H1 (cell line): ENCODE data around the gene SPATA13. TPM values are rescaled to one million over a fixed set of nuclear protein-coding genes. Genes with fewer than 3 reads are reported as not detected.

ENCODE experiments used
- CTCF ChIA-PET: fragments of 300-600 bp; sonication (Branson Sonifier 250); formaldehyde crosslinking; loops from one replicate; lab custom pipeline; 2021; ENCODE audit not compliant: partially characterized antibody; lab: Charles Lee
- POLR2A ChIA-PET: fragments of 300-600 bp; sonication (Branson Sonifier 250); formaldehyde crosslinking; loops from one replicate; lab custom pipeline; 2021; ENCODE audit warnings: inconsistent platforms; ENCODE audit not compliant: partially characterized antibody; lab: Charles Lee
- DNase-seq, 2 experiments: peaks; one replicate each; pipeline versions ENCODE4 v3.0.0 to v3.0.0-alpha.2; 2010 to 2022; ENCODE audit warnings: low spot score in 2 of 2, low read depth in 1 of 2, mixed read lengths in 1 of 2
- FAIRE-seq: peaks from 2 replicates; lab custom pipeline; 2011; peaks lifted over from hg19 to GRCh38; lab: Jason Lieb, UNC
- H2AFZ ChIP-seq: 2 replicates; pipeline ENCODE4 v1.8.1; 2012; ENCODE audit warnings: low read length, inconsistent platforms
- H2AK5ac ChIP-seq: 2 replicates; pipeline ENCODE4 v1.6.1; 2013; ENCODE audit warnings: low read depth, low read length
- H2BK120ac ChIP-seq: replicated peaks from 2 replicates; pipeline ENCODE3; 2013; ENCODE audit warnings: low read depth, low read length, inconsistent platforms
- H2BK12ac ChIP-seq: 2 replicates; pipeline ENCODE4 v1.6.1; 2013; ENCODE audit warnings: low read depth, low read length
- H2BK15ac ChIP-seq: 2 replicates; pipeline ENCODE4 v1.6.1; 2013; ENCODE audit warnings: low read length
- H2BK20ac ChIP-seq: 2 replicates; pipeline ENCODE4 v1.6.1; 2013; ENCODE audit warnings: low read length
- H2BK5ac ChIP-seq: 2 replicates; pipeline ENCODE4 v1.6.1; 2013; ENCODE audit warnings: low read depth, low read length
- H3K14ac ChIP-seq: 2 replicates; pipeline ENCODE4 v1.6.1; 2013; ENCODE audit warnings: inconsistent platforms; ENCODE audit not compliant: insufficient read length
- H3K18ac ChIP-seq: 2 replicates; pipeline ENCODE4 v1.6.1; 2013; ENCODE audit warnings: low read length; ENCODE audit errors: extremely low read depth
- H3K23ac ChIP-seq: 2 replicates; pipeline ENCODE4 v1.6.1; 2013; ENCODE audit warnings: inconsistent platforms; ENCODE audit not compliant: insufficient read length
- H3K23me2 ChIP-seq: 2 replicates; pipeline ENCODE4 v1.6.1; 2013; ENCODE audit warnings: low read depth, low read length
- H3K27ac ChIP-seq: 2 replicates; pipeline ENCODE4 v1.6.1; 2011; ENCODE audit warnings: low read depth, low read length, inconsistent platforms
- H3K27me3 ChIP-seq, 4 experiments: replicated peaks in 1 of 4; 1 replicate in 1 of 4; 2 replicates in 3 of 4; pipeline versions ENCODE4 v1.6.1 to v1.8.1; 2011 to 2013; ENCODE audit warnings: low read length in 3 of 4, mild to moderate bottlenecking in 3 of 4, inconsistent platforms in 2 of 4, mixed read lengths in 2 of 4, moderate library complexity in 1 of 4; ENCODE audit not compliant: control insufficient read depth in 3 of 4, insufficient read depth in 3 of 4; ENCODE audit errors: extremely low read depth in 1 of 4
- H3K36me3 ChIP-seq, 4 experiments: 2 replicates each; pipeline versions ENCODE4 v1.6.1 to v1.8.1; 2011 to 2013; ENCODE audit warnings: mild to moderate bottlenecking in 4 of 4, low read length in 3 of 4, moderate library complexity in 2 of 4, control low read depth in 1 of 4, inconsistent platforms in 1 of 4; ENCODE audit not compliant: insufficient read depth in 4 of 4, control insufficient read depth in 2 of 4
- H3K4ac ChIP-seq: replicated peaks from 2 replicates; pipeline ENCODE3; 2013; ENCODE audit warnings: low read length, low read depth, mixed read lengths, inconsistent platforms; ENCODE audit not compliant: insufficient read length
- H3K4me1 ChIP-seq, 4 experiments: replicated peaks in 1 of 4; 1 replicate in 1 of 4; 2 replicates in 3 of 4; pipeline versions ENCODE4 v1.6.1 to v1.8.1; 2011 to 2013; ENCODE audit warnings: low read length in 3 of 4, inconsistent platforms in 2 of 4, mixed read lengths in 1 of 4; ENCODE audit not compliant: insufficient read depth in 4 of 4, control insufficient read depth in 3 of 4
- H3K4me2 ChIP-seq, 2 experiments: 2 replicates each; pipeline versions ENCODE4 v1.6.1 to v1.8.1; 2011 to 2013; ENCODE audit warnings: low read depth in 2 of 2, low read length in 2 of 2, control low read depth in 1 of 2, inconsistent platforms in 1 of 2, mild to moderate bottlenecking in 1 of 2; ENCODE audit not compliant: insufficient read depth in 1 of 2
- H3K4me3 ChIP-seq, 4 experiments: fragments of 200-600, 300-600 bp in 1 of 4; sonication (generic), shearing (Covaris generic), sonication (Bioruptor Twin) in 1 of 4; 2 replicates each; pipeline versions ENCODE4 v1.5.1 to v1.8.1; 2011 to 2016; ENCODE audit warnings: low read length in 4 of 4, low read depth in 3 of 4, control low read depth in 2 of 4, inconsistent platforms in 2 of 4, mild to moderate bottlenecking in 2 of 4, mixed read lengths in 1 of 4, moderate library complexity in 1 of 4; ENCODE audit not compliant: insufficient read depth in 2 of 4; ENCODE audit errors: extremely low read depth in 1 of 4
- H3K56ac ChIP-seq: replicated peaks from 2 replicates; pipeline ENCODE3; 2013; ENCODE audit warnings: low read depth, mild to moderate bottlenecking, mixed read lengths, low read length, inconsistent platforms; ENCODE audit not compliant: insufficient read length
- H3K79me1 ChIP-seq: 2 replicates; pipeline ENCODE4 v1.6.1; 2013; ENCODE audit warnings: low read depth, low read length, control low read depth
- H3K79me2 ChIP-seq, 2 experiments: 2 replicates each; pipeline versions ENCODE4 v1.6.1 to v1.8.1; 2012 to 2013; ENCODE audit warnings: low read length in 2 of 2, mild to moderate bottlenecking in 2 of 2, inconsistent platforms in 1 of 2; ENCODE audit not compliant: insufficient read depth in 2 of 2, control insufficient read depth in 1 of 2
- H3K9ac ChIP-seq, 4 experiments: replicated peaks in 1 of 4; 1 replicate in 1 of 4; 2 replicates in 3 of 4; pipeline versions ENCODE4 v1.6.1 to v1.8.1; 2011 to 2013; ENCODE audit warnings: low read depth in 3 of 4, low read length in 3 of 4, control low read depth in 2 of 4, mild to moderate bottlenecking in 2 of 4, moderate library complexity in 2 of 4, inconsistent platforms in 1 of 4; ENCODE audit errors: extremely low read depth in 1 of 4
- H3K9me3 ChIP-seq, 2 experiments: 2 replicates each; pipeline versions ENCODE4 v1.6.1 to v1.8.1; 2012 to 2013; ENCODE audit warnings: mild to moderate bottlenecking in 2 of 2, moderate library complexity in 2 of 2, control low read depth in 1 of 2, inconsistent platforms in 1 of 2, low read depth in 1 of 2, low read length in 1 of 2, mixed read lengths in 1 of 2; ENCODE audit not compliant: insufficient read depth in 2 of 2
- H4K20me1 ChIP-seq, 2 experiments: replicated peaks in 1 of 2; 2 replicates each; pipeline versions ENCODE3 to v1.8.1; 2011 to 2013; ENCODE audit warnings: inconsistent platforms in 2 of 2, low read length in 2 of 2, mild to moderate bottlenecking in 1 of 2; ENCODE audit not compliant: insufficient read depth in 2 of 2, control insufficient read depth in 1 of 2
- H4K5ac ChIP-seq: 2 replicates; pipeline ENCODE4 v1.6.1; 2013; ENCODE audit warnings: low read length, low read depth, mixed read lengths, inconsistent platforms; ENCODE audit not compliant: insufficient read length
- H4K8ac ChIP-seq: 2 replicates; pipeline ENCODE4 v1.8.0; 2013; ENCODE audit warnings: mild to moderate bottlenecking, moderate library complexity, low read length, inconsistent platforms; ENCODE audit not compliant: insufficient read depth; ENCODE audit errors: extremely low read depth
- H4K91ac ChIP-seq: replicated peaks from 2 replicates; pipeline ENCODE3; 2013; ENCODE audit warnings: low read length, mixed read lengths, inconsistent platforms; ENCODE audit not compliant: insufficient read length
- BACH1 ChIP-seq: IDR thresholded peaks from 2 replicates; pipeline ENCODE4 v1.6.1; 2012; ENCODE audit warnings: low read length, improper control_type of control experiment
- CHD2 ChIP-seq: IDR thresholded peaks from 2 replicates; pipeline ENCODE4 v1.6.1; 2012; ENCODE audit warnings: low read length, improper control_type of control experiment
- GABPA ChIP-seq: IDR thresholded peaks from 2 replicates; pipeline ENCODE4 v1.6.1; 2011; ENCODE audit warnings: mild to moderate bottlenecking, low read length, moderate library complexity, borderline replicate concordance; ENCODE audit not compliant: insufficient read depth
- GTF2F1 ChIP-seq: IDR thresholded peaks from 2 replicates; pipeline ENCODE4 v1.6.1; 2012; ENCODE audit warnings: low read depth, low read length, improper control_type of control experiment, borderline replicate concordance
- JUND ChIP-seq: IDR thresholded peaks from 2 replicates; pipeline ENCODE4 v1.6.1; 2011; ENCODE audit warnings: mild to moderate bottlenecking, improper control_type of control experiment, low read length
- MAFK ChIP-seq: IDR thresholded peaks from 2 replicates; pipeline ENCODE4 v1.6.1; 2012; ENCODE audit warnings: low read depth, mild to moderate bottlenecking, improper control_type of control experiment, low read length
- RBBP5 ChIP-seq: IDR thresholded peaks from 2 replicates; pipeline ENCODE4 v1.7.1; 2012; ENCODE audit warnings: low read depth, mild to moderate bottlenecking, inconsistent platforms, low read length, moderate library complexity, borderline replicate concordance
- RFX5 ChIP-seq: IDR thresholded peaks from 2 replicates; pipeline ENCODE4 v1.6.1; 2011; ENCODE audit warnings: low read depth, low read length, improper control_type of control experiment, borderline replicate concordance
- RNF2 ChIP-seq: fragments of 200-900, 300-1000 bp; sonication (generic); IDR thresholded peaks from 2 replicates; pipeline ENCODE4 v1.7.1; 2016; ENCODE audit warnings: borderline replicate concordance, low read depth, mild to moderate bottlenecking, antibody characterized with exemption, low read length; ENCODE audit not compliant: poor library complexity, severe bottlenecking; ENCODE audit errors: missing control alignments
- SAP30 ChIP-seq: fragments of 300-600 bp; sonication (generic); IDR thresholded peaks from 2 replicates; pipeline ENCODE4 v1.7.1; 2012; ENCODE audit warnings: low read length, moderate library complexity, mild to moderate bottlenecking, inconsistent platforms; ENCODE audit not compliant: insufficient read depth, insufficient replicate concordance
- WGBS, 2 experiments: shearing (Covaris generic) in 1 of 2; methylation state at CpG; one replicate each; pipeline versions ENCODE4 v1.1.6 to v1.1.7; 2013 to 2015; ENCODE audit warnings: low lambda C conversion rate in 2 of 2, mixed read lengths in 2 of 2, inconsistent platforms in 1 of 2, low coverage in 1 of 2, missing lambda C conversion rate in 1 of 2; ENCODE audit not compliant: insufficient replicate concordance in 2 of 2, insufficient coverage in 1 of 2, insufficient read length in 1 of 2; ENCODE audit errors: extremely low coverage in 1 of 2, missing lambda C conversion rate in 1 of 2; 5-methylcytosine and 5-hydroxymethylcytosine counted together
- polyA plus RNA-seq, 7 experiments: library from polyadenylated mRNA; depleted of rRNA in 3 of 7; stranded (reverse) in 5 of 7; unstranded in 2 of 7; fragments of >200 nt in 5 of 7; fragments of 200-250 nt in 2 of 7; gene quantifications; 1 replicate in 5 of 7; 2 replicates in 1 of 7; 4 replicates in 1 of 7; pipeline versions ENCODE4 v1.2.1 to v1.2.3, GENCODE V29; 2011 to 2013; ENCODE audit warnings: missing spikeins in 2 of 7, mixed read lengths in 2 of 7
- total RNA-seq: library from RNA; stranded (reverse); fragmentation: NEBNext Ultra II Directional; extraction: Animal tissue kit (Norgen Biotek cat#: 25700); gene quantifications from 2 replicates; pipeline ENCODE4 v1.2.1, GENCODE V29; 2021
- TF ChIP-seq, protein P1 (sequence below): IDR thresholded peaks from 2 replicates; pipeline ENCODE4 v1.6.1; 2012; ENCODE audit warnings: inconsistent platforms
- TF ChIP-seq, protein P2 (sequence below): IDR thresholded peaks from 2 replicates; pipeline ENCODE4 v1.6.1; 2012; ENCODE audit warnings: low read length, inconsistent platforms

SPATA13 gene
- total and polyA plus RNA-seq, 2 of the 8 experiments (the other 6 are each of a cell fraction or from before 2014, with no cell fraction given): 12.6 to 30.9 TPM

DNA sequence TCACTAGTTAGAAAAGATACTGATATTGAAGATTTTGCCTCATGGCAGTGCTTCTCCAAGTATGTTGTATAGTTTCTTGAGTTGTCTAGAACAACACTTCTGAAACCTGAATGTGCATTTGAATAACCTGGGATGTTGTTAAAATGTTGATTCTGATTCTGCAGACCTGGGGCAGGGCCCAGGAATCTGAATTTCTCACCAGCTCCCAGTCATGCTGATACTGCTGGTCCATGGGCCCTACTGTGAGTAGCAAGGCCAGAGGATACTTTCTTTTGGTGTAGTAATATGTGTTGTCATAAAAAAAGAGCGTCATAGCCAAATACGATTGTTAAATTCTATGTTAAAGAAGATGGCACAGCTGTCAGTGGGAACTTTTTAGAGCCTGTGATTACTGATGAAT, 107.3 kb downstream of the SPATA13 start:
- Histone ChIP-seq H4K91ac (no peak overlapping the region), H3K79me1 (no peaks in the 10 kb centered on the region), H3K4me3 (no peak overlapping the region), H3K18ac (no peak overlapping the region), H2BK120ac (no peak overlapping the region), H3K23me2 (no peaks in the 10 kb centered on the region), H2AFZ (no peak overlapping the region), H3K4me1 (no peaks in the 10 kb centered on the region), H3K27me3 (no peaks in the 10 kb centered on the region), H3K56ac (no peak overlapping the region), H2BK5ac (no peak overlapping the region), H2AK5ac (no peak overlapping the region), H3K9ac (no peak overlapping the region), H3K4ac (no peak overlapping the region), H4K8ac (no peak overlapping the region), H2BK12ac (no peak overlapping the region), H3K9me3 (no peaks in the 10 kb centered on the region), H2BK20ac (no peak overlapping the region), H4K5ac (no peak overlapping the region), H3K23ac (no peak overlapping the region), H3K79me2 (no peaks in the 10 kb centered on the region), H2BK15ac (no peak overlapping the region), H4K20me1 (peaks cover 0 to 1% of the 10 kb centered on the region in 2 experiments), H3K36me3 (no peaks in the 10 kb centered on the region; a peak in 1 of 8 replicates), H3K14ac (no peak overlapping the region), H3K4me2 (no peak overlapping the region), H3K27ac (no peak overlapping the region)
- TF ChIP-seq GABPA (no peak), BACH1 (no peak), JUND (no peak), RBBP5 (no peak), MAFK (no peak), RFX5 (no peak), SAP30 (no peak), GTF2F1 (no peak), CHD2 (no peak), RNF2 (no peak)
- TF ChIP-seq, protein P1, sequence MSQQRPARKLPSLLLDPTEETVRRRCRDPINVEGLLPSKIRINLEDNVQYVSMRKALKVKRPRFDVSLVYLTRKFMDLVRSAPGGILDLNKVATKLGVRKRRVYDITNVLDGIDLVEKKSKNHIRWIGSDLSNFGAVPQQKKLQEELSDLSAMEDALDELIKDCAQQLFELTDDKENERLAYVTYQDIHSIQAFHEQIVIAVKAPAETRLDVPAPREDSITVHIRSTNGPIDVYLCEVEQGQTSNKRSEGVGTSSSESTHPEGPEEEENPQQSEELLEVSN: no peak
- TF ChIP-seq, protein P2, sequence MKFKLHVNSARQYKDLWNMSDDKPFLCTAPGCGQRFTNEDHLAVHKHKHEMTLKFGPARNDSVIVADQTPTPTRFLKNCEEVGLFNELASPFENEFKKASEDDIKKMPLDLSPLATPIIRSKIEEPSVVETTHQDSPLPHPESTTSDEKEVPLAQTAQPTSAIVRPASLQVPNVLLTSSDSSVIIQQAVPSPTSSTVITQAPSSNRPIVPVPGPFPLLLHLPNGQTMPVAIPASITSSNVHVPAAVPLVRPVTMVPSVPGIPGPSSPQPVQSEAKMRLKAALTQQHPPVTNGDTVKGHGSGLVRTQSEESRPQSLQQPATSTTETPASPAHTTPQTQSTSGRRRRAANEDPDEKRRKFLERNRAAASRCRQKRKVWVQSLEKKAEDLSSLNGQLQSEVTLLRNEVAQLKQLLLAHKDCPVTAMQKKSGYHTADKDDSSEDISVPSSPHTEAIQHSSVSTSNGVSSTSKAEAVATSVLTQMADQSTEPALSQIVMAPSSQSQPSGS: no peak
- DNase-seq: no peak
- 84% methylated on average over 2 of the region's 2 CpGs; no CpG with 5 or more reads in 1 of the 2 experiments for WGBS, 2 experiments
- POLR2A ChIA-PET: no interaction called here
- no peak for FAIRE-seq
- CTCF ChIA-PET: no interaction called here
